Panc1 (cell line): ENCODE results near the gene RBPMS2. TPM values are rescaled to one million over a fixed set of nuclear protein-coding genes. Genes with fewer than 3 reads are reported as not detected.

Source experiments
- ATAC-seq: fragments of 200-7000 bp; cut with Tn5 transposase; 2 replicates; pipeline ENCODE4 v1.9.1; 2020; ENCODE audit warnings: mild to moderate bottlenecking, moderate library complexity
- BruUV-seq: library from RNA; stranded (reverse); fragments of 400-500 nt; replicated peaks from 2 replicates; lab custom pipeline; 2021; lab: Mats Ljungman, UMichigan
- CTCF ChIA-PET: fragments of 300-600 bp; sonication (Branson Sonifier 250); formaldehyde crosslinking; loops from one replicate; lab custom pipeline; 2022; ENCODE audit warnings: antibody characterized with exemption; lab: Charles Lee
- POLR2A ChIA-PET: fragments of 300-600 bp; sonication (Branson Sonifier 250); formaldehyde crosslinking; loops from one replicate; lab custom pipeline; 2022; ENCODE audit warnings: antibody characterized with exemption; lab: Charles Lee
- DNase-seq: peaks from one replicate; pipeline ENCODE4 v3.0.0-alpha.2; 2010; ENCODE audit warnings: low read depth, low spot score
- H3K27ac ChIP-seq: 2 replicates; pipeline ENCODE4 v1.5.1; 2011; ENCODE audit warnings: mild to moderate bottlenecking, low read length, inconsistent platforms
- H3K27me3 ChIP-seq: fragments of 200-500 bp; sonication (Bioruptor generic); 2 replicates; pipeline ENCODE4 v1.6.0; 2014; ENCODE audit warnings: low read length, inconsistent platforms; ENCODE audit not compliant: control insufficient read depth, insufficient read depth
- H3K36me3 ChIP-seq: fragments of 200-500 bp; sonication (Bioruptor generic); 2 replicates; pipeline ENCODE4 v1.5.1; 2014; ENCODE audit warnings: inconsistent platforms, mild to moderate bottlenecking, low read length, moderate library complexity; ENCODE audit not compliant: control insufficient read depth, insufficient read depth
- H3K4me1 ChIP-seq: 2 replicates; pipeline ENCODE4 v1.5.1; 2011; ENCODE audit warnings: inconsistent platforms, mild to moderate bottlenecking, low read length, moderate library complexity; ENCODE audit not compliant: control insufficient read depth, insufficient read depth
- H3K4me3 ChIP-seq, 2 experiments: 2 replicates each; pipeline ENCODE4 v1.5.1; 2011 to 2012; ENCODE audit warnings: low read depth in 2 of 2, low read length in 2 of 2, mild to moderate bottlenecking in 2 of 2, inconsistent platforms in 1 of 2, moderate library complexity in 1 of 2
- H3K9me3 ChIP-seq: fragments of 200-500 bp; sonication (Bioruptor generic); 2 replicates; pipeline ENCODE4 v1.5.1; 2014; ENCODE audit warnings: low read depth, mild to moderate bottlenecking, inconsistent platforms, low read length, moderate library complexity; ENCODE audit not compliant: control insufficient read depth, insufficient read depth
- POLR2AphosphoS5 ChIP-seq: IDR thresholded peaks from 2 replicates; pipeline ENCODE4 v1.6.1; 2012; ENCODE audit warnings: mild to moderate bottlenecking, low read depth, low read length, moderate library complexity
- SIN3A ChIP-seq: IDR thresholded peaks from 2 replicates; pipeline ENCODE4 v1.6.1; 2012; ENCODE audit warnings: low read depth, mild to moderate bottlenecking, low read length, moderate library complexity, borderline replicate concordance; ENCODE audit not compliant: insufficient read depth
- TCF7L2 ChIP-seq: IDR thresholded peaks from 2 replicates; pipeline ENCODE4 v1.6.1; 2011; ENCODE audit warnings: mild to moderate bottlenecking, low read depth, low read length, inconsistent platforms
- in situ Hi-C: cut with HindIII; loops from 2 replicates; pipeline ENCODE4 v1.10.0; 2016; ENCODE audit warnings: low sequenced_read_pairs, low pct_unique_long_range_greater_than_20kb
- intact Hi-C: fragments of 100-400 bp; cut with micrococcal nuclease; formaldehyde crosslinking; loops from one replicate; pipeline ENCODE4 v1.10.0; 2022; ENCODE audit not compliant: unreplicated experiment
- total RNA-seq: library from RNA; stranded (reverse); gene quantifications from one replicate; pipeline ENCODE4 v1.2.1, GENCODE V29; 2021; ENCODE audit not compliant: unreplicated experiment
- TF ChIP-seq, protein P1 (sequence below): fragments of 450-650 bp; IDR thresholded peaks from 2 replicates; pipeline ENCODE4 v1.5.1; 2017; ENCODE audit warnings: mild to moderate bottlenecking
- TF ChIP-seq, protein P2 (sequence below), 2 experiments: IDR thresholded peaks; 2 replicates each; pipeline ENCODE4 v1.6.1; 2011 to 2012; ENCODE audit warnings: low read depth in 2 of 2, control low read depth in 1 of 2, low read length in 1 of 2, mild to moderate bottlenecking in 1 of 2, moderate library complexity in 1 of 2; ENCODE audit not compliant: insufficient read depth in 1 of 2

Gene RBPMS2
- total RNA-seq, 1 experiment from 2014 or later = 33.7 TPM

DNA sequence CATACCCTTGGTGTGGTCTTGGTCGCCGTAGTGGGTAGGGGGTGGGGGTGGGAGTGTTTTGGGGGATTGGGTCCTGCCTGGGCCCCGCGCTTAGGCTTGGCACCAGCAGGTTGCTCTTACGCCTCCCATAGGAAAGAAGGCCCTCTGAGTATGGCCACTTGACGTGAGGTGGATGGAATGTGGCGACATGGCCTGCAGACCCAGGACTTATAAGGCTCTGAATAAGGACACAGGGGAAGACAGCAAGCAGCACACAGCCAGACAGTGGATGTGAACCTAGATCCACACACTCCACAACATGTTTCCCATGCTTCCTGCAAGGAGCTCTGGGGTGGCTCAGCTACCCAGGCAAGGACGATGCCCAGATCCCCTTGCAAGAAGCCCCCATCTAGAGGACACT lies 12.4 kb downstream of the RBPMS2 start:
- Histone ChIP-seq H3K9me3 (no peaks in the 10 kb centered on the region), H3K27ac (no peak overlapping the region), H3K27me3 (no peaks in the 10 kb centered on the region), H3K36me3 (no peaks in the 10 kb centered on the region), H3K4me3 (no peak overlapping the region), H3K4me1 (no peaks in the 10 kb centered on the region)
- no peak for ATAC-seq
- BruUV-seq = no TSS peak
- ChIA-PET POLR2A (no interaction called here), CTCF (no interaction called here)
- intact Hi-C loops (no loop called here), in situ Hi-C loops (no loop called here)
- no peak for DNase-seq
- TF ChIP-seq, protein P1, sequence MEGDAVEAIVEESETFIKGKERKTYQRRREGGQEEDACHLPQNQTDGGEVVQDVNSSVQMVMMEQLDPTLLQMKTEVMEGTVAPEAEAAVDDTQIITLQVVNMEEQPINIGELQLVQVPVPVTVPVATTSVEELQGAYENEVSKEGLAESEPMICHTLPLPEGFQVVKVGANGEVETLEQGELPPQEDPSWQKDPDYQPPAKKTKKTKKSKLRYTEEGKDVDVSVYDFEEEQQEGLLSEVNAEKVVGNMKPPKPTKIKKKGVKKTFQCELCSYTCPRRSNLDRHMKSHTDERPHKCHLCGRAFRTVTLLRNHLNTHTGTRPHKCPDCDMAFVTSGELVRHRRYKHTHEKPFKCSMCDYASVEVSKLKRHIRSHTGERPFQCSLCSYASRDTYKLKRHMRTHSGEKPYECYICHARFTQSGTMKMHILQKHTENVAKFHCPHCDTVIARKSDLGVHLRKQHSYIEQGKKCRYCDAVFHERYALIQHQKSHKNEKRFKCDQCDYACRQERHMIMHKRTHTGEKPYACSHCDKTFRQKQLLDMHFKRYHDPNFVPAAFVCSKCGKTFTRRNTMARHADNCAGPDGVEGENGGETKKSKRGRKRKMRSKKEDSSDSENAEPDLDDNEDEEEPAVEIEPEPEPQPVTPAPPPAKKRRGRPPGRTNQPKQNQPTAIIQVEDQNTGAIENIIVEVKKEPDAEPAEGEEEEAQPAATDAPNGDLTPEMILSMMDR = no peak
- TF ChIP-seq SIN3A (no peak), POLR2AphosphoS5 (no peak), TCF7L2 (no peak)
- TF ChIP-seq, protein P2, sequence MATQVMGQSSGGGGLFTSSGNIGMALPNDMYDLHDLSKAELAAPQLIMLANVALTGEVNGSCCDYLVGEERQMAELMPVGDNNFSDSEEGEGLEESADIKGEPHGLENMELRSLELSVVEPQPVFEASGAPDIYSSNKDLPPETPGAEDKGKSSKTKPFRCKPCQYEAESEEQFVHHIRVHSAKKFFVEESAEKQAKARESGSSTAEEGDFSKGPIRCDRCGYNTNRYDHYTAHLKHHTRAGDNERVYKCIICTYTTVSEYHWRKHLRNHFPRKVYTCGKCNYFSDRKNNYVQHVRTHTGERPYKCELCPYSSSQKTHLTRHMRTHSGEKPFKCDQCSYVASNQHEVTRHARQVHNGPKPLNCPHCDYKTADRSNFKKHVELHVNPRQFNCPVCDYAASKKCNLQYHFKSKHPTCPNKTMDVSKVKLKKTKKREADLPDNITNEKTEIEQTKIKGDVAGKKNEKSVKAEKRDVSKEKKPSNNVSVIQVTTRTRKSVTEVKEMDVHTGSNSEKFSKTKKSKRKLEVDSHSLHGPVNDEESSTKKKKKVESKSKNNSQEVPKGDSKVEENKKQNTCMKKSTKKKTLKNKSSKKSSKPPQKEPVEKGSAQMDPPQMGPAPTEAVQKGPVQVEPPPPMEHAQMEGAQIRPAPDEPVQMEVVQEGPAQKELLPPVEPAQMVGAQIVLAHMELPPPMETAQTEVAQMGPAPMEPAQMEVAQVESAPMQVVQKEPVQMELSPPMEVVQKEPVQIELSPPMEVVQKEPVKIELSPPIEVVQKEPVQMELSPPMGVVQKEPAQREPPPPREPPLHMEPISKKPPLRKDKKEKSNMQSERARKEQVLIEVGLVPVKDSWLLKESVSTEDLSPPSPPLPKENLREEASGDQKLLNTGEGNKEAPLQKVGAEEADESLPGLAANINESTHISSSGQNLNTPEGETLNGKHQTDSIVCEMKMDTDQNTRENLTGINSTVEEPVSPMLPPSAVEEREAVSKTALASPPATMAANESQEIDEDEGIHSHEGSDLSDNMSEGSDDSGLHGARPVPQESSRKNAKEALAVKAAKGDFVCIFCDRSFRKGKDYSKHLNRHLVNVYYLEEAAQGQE (IDR thresholded peaks at IDR 0.05; ENCODE audit: insufficient read depth in 1 of 2, low read depth in 2 of 2, low read length in 1 of 2) = no peak

- intact Hi-C loops = no loop called here
- no TSS peak for BruUV-seq
- TF ChIP-seq, protein P2 (IDR thresholded peaks at IDR 0.05; ENCODE audit: insufficient read depth in 1 of 2, low read depth in 2 of 2, low read length in 1 of 2) = no peak
- no peak for TF ChIP-seq POLR2AphosphoS5
- TF ChIP-seq TCF7L2 = no peak
- no peak for TF ChIP-seq SIN3A
- TF ChIP-seq, protein P1 = no peak
- no peaks in the 10 kb centered on the region for H3K4me1 ChIP-seq
- in situ Hi-C loops = no loop called here
- DNase-seq = no peak
- no peak for ATAC-seq
- H3K27ac ChIP-seq = no peak overlapping the region
- no peak overlapping the region for H3K4me3 ChIP-seq
- no peaks in the 10 kb centered on the region for H3K27me3 ChIP-seq
- H3K9me3 ChIP-seq = no peaks in the 10 kb centered on the region
- ChIA-PET POLR2A (interaction anchor here (0.6 kb wide), 1 partner anchor 71 kb away, joined by 8 read pairs; no protein-coding TSS in a partner anchor), CTCF (no interaction called here)
- no peaks in the 10 kb centered on the region for H3K36me3 ChIP-seq
Observed at GRCh38 chr15:64762546-64762945, 12.8 kb downstream of the RBPMS2 start.
